ENCODE data around the gene ZNF524.
"Not testable (repeated sequence)": the region's sequence is repeated elsewhere in the genome, so short reads cannot be mapped to it uniquely, and the experiment has no call there.

Gene ZNF524

DNA sequence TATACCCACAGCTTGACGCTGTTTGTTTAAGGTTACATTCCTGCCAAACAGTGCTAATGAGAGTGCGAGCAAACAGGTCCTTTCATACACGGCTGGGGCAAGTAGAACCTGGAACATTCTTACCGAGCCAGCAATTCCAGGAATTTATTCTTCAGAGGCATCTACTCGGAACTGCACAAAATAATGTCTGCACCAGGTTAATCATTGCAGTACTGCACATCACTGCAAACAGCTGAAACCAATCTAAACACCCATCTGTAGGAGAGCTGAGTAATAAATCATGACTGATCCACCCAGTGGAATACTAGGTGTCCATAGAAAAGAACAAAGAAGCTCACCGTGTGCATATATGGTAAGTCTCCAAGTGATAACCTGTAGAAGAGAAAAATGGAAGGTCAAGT lies 18.3 kb upstream of the ZNF524 start:
- no peak for DNase-seq

- DNase-seq: not testable (repeated sequence)
These were observed 17.8 kb upstream of the ZNF524 start for GRCh38 chr19:55582284-55582683.

GRCh38 chr19:55583897-55584296 lies 16.2 kb upstream of the ZNF524 start:
- not testable (repeated sequence) for DNase-seq

GRCh38 chr19:55584871-55585270 lies 15.2 kb upstream of the ZNF524 start:
- no peak for DNase-seq

GRCh38 chr19:55585658-55586339 lies 14.3 kb upstream of the ZNF524 start:
- DNase-seq: peak; percentile 18

GRCh38 chr19:55586976-55587668 lies 13.0 kb upstream of the ZNF524 start:
- DNase-seq: peak; percentile 97

- no peak for DNase-seq
These were observed 11.3 kb upstream of the ZNF524 start for GRCh38 chr19:55588738-55589137.

DNA sequence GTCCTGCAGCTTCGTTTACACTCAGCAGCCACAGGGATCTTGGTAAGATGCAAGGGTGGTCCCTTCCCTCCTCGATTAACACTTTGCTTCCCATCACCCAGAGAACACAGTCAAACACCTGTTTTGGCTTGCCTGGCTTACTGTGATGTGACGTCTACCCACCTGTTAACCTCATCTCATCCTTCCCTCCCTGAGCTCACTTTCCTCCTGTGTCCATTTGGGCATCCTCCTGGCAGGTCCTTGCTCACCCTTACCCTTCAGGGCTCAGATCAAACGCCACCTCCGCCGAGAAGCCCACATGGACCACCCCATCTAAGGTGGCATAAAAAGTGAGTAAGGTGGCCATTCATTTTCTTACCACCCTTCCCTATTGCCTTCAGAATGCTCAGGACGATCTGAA lies 10.0 kb upstream of the ZNF524 start:
- no peak for DNase-seq

DNA sequence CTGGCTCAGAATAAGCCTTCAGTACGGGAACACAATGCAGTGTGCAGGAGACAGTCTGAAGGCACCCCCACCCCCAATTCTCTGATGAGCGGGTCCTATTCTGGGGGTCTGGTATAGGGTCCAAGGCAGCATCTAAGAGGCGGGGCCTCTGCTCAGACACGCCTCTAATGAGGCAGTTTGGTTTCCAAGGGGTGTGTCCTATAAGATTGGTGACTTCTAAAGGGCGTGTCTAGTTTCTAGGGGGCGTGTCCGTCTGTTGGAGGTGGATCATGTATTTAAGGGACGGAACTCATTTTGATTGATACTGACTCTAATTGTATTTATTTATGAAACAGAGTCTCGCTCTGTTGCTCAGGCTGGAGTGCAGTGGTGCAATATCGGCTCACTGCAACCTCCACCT lies 9.5 kb upstream of the ZNF524 start:
- no peak for DNase-seq

DNA sequence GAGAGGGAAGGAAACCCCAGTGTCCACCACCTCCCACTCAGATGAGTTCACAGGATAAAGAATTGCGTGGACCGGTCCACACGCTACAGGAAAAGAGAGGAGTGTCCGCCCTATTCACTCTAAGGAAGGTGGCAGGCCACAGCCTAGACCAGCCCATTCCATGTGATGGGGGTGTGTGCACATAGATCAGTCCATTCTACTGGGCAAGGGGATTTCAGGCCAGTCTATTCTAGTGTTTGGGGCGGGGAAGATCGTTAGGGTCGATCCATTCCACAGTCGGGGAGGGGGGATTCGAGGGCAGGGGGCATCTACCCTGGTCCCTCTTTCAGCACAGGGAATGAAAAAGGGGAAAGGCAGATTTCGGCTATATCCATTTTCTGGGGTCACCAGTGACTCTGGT lies 8.5 kb upstream of the ZNF524 start:
- DNase-seq: no peak

- DNase-seq: no peak
These were observed 7.5 kb upstream of the ZNF524 start for GRCh38 chr19:55592391-55593090.

DNA sequence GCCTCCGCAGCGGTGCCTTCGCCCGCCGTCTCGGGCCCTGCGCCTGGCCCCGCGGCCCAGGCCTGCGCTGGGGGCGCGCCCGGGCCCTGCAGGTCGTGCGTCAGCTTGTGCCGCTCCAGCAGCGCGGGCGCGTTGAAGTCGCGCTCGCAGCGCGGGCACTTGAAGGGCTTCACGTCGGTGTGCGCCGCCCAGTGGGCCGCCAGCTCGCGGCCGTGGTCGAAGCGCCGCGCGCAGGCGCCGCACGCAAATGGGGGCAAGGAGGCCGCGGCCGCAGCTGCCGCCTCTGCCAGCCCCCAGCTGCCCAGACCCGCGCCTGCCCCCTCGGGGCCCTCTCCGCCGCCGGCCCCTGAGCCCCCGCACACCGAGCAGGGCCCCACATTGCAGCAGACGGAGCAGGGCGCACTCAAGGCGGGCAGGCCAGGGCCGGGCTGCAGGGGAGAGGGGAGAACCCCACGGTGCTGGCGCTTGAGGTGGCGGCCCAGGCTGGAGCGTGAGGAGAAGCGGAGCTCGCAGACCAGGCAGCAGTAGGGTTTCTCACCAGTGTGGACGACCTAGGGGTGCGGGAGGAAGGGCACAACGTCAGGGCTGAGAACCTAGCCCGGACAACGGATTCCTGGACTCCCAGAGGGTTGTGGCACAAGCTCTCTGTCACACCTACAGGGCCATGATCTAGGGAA lies 6.9 kb upstream of the ZNF524 start:
- no peak for DNase-seq

DNA sequence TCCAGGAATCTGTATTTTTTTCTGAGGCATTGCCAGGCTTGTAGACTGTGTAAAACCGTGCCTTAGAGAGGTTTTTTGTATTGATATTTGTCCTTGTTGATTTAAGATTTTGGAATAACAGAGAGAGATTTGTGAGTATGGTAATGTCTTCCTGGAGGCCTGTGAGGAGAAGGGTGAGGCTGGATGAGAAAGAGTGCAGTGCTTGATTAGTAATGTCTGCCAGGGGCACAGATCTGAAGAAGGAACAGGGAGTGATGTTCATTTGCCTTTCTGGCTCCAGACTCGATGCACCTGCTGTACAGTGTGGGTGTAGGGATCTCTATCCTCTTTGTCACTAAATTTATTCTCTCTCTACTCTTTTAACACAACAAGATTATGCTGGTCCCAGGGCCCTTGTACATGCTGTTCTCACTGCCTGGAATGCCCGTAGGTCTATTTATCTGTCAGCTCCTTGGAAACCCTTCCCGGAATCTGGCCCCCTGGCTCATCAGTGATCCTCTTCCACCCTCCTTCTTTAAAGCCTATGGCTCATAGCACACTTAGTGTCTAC lies 5.0 kb upstream of the ZNF524 start:
- no peak for DNase-seq

GRCh38 chr19:55596304-55596703 lies 3.8 kb upstream of the ZNF524 start:
- no peak for DNase-seq

DNA sequence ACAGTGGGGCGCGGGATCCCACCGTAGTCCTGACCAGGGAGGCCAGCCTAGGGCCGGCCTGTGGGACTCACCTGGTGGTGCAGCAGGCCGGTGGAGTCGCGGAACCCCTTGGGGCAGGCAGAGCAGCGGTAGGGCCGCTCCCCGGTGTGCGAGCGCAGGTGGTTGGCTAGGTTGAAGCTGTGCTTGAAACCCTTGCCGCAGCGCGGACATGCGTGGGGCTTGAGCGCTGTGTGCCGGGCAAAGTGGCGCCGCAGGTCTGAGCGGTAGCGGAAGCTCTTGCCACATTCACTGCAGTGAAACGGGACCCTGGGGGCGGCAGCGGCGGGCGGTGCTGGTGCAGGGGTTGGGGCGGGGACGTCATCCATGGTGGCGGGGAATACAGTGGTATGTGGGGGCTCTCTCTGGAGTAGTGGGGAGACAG lies 2.6 kb upstream of the ZNF524 start:
- no peak for DNase-seq

- DNase-seq: no peak
These were observed 2.1 kb upstream of the ZNF524 start for GRCh38 chr19:55598034-55598433.

- peak; percentile 88 for DNase-seq
These were observed 1.2 kb upstream of the ZNF524 start for GRCh38 chr19:55598719-55599467.

DNA sequence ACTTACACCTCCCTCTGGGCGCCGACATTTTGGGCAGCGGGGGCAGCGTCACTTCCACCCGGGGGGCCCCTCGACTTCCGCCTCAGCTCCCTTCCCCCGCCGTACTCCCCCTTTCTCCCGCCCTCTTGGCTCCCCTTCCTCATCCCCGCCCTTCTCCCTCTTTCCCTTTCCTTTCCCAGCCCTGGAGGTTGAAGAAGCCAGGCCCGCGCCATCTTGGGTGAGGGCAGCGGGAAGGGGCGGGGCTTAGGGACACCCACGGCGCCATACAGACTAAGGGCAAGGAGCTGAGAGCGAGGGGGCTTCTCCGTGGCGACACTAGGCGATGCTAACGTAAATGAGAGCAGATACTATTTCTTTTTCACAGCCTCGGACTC lies 633 bp upstream of the ZNF524 start, which contains the start of gene FIZ1:
FIZ1 (minus strand) TSS at position 50 of the 374 bp plus-strand sequence. CDS start 1,652 bp downstream, outside the sequence.
- DNase-seq: peak; percentile 99

- DNase-seq: no peak
These were observed 557 bp downstream of the ZNF524 start for GRCh38 chr19:55600662-55601028.

DNA sequence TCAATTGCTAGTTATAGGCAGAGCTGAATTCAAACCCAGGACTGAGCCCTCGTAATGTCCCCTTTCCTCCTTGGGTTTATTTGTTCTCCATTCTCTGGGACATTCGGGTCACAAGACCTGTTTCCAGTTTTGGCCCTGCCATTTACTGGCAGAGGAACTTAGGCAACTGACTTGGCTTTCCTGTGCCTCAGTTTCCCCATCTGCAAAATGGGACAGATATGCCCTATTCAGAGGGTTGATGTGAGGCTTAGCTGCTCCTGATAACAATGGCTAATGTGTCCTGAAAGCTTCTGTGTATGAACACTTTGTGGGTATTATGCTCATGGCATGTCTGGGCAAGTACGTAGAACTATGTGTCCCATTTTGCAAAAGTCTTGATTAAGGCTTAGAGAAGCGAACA lies 996 bp downstream of the ZNF524 start:
- DNase-seq: no peak

DNA sequence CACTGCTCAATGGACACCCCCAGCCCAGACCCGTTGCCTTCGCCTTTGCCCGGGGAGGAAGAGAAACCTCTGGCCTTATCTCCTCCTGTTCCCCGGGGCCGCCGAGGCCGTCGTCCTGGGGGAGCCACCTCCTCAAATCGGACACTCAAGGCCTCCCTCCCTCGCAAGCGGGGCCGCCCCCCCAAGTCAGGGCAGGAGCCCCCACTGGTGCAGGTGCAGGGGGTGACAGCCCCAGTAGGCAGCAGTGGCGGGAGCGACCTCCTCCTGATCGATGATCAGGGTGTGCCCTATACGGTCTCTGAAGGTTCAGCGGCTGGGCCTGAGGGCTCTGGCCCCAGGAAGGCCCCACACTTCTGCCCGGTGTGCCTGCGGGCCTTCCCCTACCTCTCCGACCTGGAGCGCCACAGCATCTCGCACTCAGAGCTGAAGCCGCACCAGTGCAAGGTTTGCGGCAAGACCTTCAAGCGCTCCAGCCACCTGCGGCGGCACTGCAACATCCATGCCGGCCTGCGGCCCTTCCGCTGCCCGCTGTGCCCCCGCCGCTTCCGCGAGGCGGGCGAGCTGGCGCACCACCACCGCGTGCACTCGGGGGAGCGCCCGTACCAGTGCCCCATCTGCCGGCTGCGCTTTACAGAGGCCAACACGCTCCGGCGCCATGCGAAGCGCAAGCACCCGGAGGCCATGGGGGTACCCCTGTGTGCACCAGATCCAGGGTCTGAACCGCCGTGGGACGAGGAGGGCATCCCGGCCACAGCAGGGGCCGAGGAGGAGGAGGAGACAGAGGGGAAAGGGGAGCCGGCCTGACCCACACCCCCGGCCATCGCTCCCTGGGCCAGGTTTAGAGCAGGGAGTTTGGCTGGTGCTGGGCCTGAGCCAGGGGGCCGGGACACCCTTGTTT lies 2.3 kb downstream of the ZNF524 start:
- no peak for DNase-seq

All from NCI-H1105 treated with DMSO at 0.1 percent for 48 hours (cell line).